GM19452 (cell line): ENCODE results near the gene ESYT2.

Experiments used
- ATAC-seq: cut with Tn5 transposase; IDR thresholded peaks from one replicate; pipeline ENCODE4 v1.9.1; 2021; ENCODE audit not compliant: unreplicated experiment

The ESYT2 gene

DNA sequence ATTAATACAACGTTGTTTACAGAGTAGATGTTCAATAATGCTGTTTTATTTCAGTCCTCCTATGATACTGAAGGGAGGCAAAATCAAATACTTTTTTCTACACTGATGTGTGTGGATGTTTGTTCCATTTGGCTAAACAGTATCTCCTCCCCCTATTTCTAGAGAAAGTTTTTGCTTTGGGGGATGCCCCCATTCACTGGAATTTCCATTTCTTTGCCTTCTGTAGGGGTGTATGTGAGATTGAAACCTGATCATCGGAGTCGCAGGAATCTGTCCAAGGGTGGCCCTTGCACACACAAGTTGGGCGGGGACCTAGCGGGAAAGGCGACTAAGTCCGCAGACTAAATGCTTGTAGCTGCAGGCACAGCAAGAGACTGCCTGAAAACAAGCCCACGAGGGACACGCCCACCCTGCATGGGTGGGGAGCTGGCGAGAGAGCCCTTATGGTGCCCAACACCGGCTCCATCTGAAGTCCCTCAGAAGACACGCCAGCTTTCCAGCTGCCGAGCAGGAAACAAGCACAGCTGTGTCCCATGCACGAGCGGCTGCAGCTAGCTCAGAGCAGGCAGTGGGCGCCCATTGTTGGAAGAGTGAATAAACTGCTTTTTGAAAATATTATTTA is 58.0 kb downstream of the ESYT2 start:
- ATAC-seq, result no peak

- no peak for ATAC-seq
Observed at GRCh38 chr7:158767707-158768106, 61.6 kb downstream of the ESYT2 start.

- no peak for ATAC-seq
Observed at GRCh38 chr7:158766570-158767281, 62.6 kb downstream of the ESYT2 start.

DNA sequence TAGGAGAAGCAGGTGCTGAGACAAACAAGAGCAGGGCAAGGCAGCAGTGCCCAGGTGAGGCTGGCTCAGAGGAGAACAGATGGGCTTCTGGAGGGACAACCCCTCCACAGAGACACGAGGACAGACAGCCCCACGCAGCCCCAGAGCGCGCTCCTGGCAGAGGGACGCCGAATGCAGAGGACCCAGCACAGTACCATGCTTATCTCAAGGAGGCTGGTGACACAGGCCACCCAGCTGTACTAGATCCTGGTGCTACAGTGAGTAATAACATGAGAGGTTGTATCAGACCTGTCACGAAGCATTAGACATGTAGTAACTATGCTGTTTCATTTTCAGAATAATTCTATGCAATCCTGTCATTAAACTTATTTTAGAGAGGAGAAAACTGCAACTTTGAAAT is 64.3 kb downstream of the ESYT2 start:
- no peak for ATAC-seq

- ATAC-seq, result no peak
Observed at GRCh38 chr7:158763454-158764033, 65.8 kb downstream of the ESYT2 start.

GRCh38 chr7:158761945-158762344 is 67.4 kb downstream of the ESYT2 start:
- no peak for ATAC-seq

DNA sequence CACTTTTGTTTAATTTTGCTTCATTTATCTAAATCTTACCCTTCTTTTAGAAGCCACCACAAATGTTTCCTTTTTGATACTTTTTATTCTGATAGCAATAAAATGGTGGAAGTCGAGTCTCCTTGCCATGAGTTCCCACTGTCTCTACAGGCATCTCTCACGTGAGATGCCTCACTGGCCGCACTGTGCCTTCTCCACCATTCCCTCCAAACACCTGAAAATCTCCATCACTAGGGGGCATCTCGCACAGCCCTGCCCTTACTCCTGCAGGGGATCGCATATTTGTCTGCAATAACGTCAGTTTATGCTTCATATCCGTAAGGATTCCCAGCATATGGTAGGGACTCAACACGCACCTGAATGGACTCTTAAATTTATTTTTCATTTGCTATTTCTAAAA is 68.4 kb downstream of the ESYT2 start:
- ATAC-seq, result no peak

- ATAC-seq, result no peak
Observed at GRCh38 chr7:158760445-158760764, 68.9 kb downstream of the ESYT2 start.

DNA sequence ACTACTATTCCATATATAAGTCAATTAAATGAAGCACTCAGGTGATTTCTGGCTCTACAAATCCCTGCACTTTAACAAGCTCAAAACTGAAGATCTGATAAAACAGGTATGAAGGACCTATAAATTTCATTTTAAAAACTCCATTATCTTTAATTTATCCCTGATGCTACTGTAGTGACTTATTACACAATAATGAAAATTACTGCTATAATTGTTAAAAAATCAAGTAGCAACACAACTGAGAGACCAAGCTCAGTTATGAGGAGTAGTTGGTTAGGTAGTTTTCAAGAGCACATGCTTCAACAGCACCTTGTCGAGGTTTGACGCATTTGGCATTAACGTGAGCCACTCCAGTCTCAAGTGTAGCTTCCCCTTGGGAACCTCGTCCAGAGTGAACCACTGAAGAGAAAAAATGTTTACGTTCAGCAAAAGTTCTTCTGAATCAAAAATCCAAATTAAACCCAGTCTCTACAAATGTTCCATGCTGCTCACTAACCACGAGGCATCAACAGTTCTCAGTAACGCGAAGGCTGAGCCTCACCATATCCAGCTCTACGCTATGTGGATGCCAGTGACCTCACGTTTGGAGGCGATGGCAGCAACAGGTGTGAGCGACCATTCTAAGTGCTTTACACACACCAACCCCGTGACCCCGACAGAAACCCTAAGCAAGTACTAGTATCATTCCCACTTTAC is 69.4 kb downstream of the ESYT2 start:
- ATAC-seq, result no peak

DNA sequence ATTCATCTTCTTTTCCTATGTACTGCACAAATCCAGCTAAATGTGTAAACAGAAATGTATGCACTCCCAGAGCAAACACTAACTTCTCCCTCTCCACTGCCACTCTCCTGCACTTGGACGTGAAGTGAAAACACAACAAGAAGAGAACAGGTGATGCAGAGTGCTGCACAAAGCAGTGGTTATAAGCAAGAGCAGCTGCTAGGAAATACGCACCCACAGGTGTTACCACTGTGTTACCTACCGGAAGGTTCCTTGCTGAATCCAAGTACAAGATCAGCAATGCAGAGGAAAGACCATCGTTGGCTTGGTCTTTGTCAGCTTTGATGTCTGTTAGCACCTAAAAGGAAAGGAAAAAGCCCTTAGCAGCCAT is 70.1 kb downstream of the ESYT2 start:
- ATAC-seq, result no peak

GRCh38 chr7:158758586-158759244 is 70.6 kb downstream of the ESYT2 start:
- no peak for ATAC-seq

DNA sequence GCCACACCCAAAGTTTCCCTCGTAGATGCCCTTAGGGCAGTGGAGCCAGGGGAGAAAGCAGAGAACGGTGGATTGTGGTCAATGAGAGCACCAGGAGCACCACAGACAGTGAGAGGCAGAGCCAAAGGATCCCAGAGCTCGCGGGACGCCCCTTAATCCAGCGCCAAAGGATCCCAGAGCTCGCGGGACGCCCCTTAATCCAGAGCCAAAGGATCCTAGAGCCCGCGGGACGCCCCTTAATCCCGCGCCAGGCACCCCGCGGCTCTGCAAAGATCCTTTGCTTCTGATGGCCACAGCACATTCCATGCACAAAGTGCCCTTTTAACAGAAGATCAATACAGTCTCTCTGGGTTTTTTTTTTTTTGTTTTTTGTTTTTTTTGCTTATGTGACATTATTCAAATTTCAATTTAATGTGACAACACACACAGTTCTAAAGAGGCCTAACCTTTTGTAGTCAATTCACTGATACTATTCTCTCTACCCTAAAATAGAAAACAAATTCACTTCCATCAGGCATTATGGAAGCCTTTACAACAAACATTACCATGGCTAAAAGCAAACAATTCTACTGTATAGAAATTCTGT is 71.8 kb downstream of the ESYT2 start:
- no peak for ATAC-seq

GRCh38 chr7:158754746-158755444 is 74.4 kb downstream of the ESYT2 start:
- no peak for ATAC-seq

DNA sequence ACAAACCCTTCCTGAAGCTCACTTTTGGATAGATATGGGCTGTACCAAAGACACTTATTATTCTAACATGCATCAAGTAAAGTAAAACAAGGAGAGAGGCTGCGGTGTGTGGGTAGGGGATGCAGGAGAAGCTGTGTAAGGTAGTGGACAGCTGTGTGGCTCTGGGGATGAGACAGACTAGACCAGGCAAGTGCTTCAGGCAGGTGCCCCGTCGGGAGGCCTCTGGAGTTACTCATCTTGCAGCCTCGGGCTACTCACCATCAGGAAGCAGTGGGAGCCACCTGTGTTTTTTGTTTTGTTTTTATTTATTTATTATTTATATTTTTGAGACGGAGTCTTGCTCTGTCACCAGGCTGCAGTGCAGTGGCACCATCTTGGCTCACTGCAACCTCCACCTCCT is 75.4 kb downstream of the ESYT2 start:
- no peak for ATAC-seq

DNA sequence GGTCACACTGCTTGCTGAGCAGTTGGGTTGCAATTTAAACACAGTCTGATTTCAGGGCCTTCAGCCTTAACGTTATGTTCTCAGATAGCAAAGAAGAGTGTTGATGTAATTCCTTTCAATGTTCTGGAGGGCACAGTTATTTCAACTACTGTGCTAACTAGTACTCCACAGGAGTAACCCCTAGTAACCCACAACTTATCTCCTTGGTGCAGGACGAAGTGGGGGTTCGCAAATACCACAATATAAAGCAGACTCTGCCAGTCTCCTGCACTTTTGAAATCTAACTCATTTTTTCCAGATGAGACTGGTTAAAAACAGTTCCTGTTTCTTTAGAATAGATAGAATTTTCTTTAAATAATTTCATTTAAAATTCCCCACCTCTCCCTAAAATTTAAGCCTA is 77.6 kb downstream of the ESYT2 start:
- ATAC-seq, result no peak

- ATAC-seq, result no peak
Observed at GRCh38 chr7:158751199-158751598, 78.1 kb downstream of the ESYT2 start.

- ATAC-seq, result no peak
Observed at GRCh38 chr7:158750702-158751101, 78.6 kb downstream of the ESYT2 start.

- ATAC-seq, result no peak
Observed at GRCh38 chr7:158749396-158749795, 79.9 kb downstream of the ESYT2 start.

DNA sequence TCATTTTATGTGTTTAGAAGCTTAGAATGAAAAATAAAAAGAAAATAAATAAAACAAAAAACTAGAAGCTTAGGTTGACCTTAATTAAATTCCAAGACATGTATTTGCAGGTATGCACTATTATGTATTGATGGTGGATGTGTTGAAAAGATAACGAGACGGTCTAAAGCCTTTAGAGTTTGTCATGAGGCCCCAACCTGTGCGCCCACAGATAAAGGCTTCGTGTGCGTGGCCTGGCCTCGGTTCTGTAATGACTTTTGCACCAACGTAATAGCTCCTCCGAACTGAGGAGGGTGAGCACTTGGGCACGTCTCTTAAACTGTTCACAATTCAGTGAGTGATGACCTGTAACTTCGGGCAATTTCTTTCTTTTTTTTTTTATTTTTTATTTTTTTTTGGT is 81.0 kb downstream of the ESYT2 start:
- no peak for ATAC-seq

DNA sequence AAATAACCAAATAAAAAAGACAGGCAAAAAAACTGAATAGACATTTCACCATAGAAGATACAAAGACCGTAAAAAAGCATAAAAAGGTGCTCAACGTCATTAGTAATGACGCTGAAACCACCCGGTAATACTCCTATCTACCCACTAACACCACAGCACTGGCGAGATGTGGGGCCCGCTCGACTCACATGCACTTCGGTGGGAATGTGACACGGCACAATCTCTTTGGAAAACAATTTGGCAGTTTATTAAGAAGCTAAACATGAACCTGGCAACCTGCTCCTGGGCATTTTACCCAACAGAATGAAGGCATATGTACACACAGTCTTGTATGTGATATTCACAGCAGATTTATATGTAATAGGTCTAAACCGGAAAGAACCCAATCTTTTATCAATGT is 81.9 kb downstream of the ESYT2 start:
- ATAC-seq, result no peak

GRCh38 chr7:158746957-158747356 is 82.4 kb downstream of the ESYT2 start:
- ATAC-seq, result no peak
